HG02885 (cell line): ENCODE measurements around the gene PACSIN1.

Experiments used
- ATAC-seq: cut with Tn5 transposase; IDR thresholded peaks from one replicate; pipeline ENCODE4 v1.9.1; 2021; ENCODE audit warnings: mild to moderate bottlenecking; ENCODE audit not compliant: unreplicated experiment, poor library complexity

PACSIN1 gene

DNA sequence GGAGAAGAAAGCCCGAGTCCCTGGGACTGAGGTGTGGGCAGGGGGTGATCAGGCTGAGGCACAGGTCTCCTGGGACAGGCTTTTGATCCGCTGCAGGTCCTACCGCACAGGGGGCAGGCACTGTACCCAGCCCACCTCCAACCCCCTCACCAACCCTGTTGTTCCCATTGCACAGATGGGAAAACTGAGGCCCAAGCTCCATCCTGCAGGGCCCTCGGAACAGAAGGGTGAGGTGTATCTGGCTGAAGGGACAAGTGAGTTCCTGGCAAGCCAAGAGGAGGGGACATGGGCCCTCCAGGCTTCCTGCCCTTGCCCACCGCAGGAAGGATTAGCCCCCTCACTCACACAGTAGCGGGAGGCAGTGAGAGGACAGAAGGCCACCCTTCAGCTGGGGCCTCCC, 106.7 kb downstream of the PACSIN1 start:
- no peak for ATAC-seq

- ATAC-seq, result no peak
Measured at GRCh38 chr6:34573567-34574183, 107.8 kb downstream of the PACSIN1 start.

DNA sequence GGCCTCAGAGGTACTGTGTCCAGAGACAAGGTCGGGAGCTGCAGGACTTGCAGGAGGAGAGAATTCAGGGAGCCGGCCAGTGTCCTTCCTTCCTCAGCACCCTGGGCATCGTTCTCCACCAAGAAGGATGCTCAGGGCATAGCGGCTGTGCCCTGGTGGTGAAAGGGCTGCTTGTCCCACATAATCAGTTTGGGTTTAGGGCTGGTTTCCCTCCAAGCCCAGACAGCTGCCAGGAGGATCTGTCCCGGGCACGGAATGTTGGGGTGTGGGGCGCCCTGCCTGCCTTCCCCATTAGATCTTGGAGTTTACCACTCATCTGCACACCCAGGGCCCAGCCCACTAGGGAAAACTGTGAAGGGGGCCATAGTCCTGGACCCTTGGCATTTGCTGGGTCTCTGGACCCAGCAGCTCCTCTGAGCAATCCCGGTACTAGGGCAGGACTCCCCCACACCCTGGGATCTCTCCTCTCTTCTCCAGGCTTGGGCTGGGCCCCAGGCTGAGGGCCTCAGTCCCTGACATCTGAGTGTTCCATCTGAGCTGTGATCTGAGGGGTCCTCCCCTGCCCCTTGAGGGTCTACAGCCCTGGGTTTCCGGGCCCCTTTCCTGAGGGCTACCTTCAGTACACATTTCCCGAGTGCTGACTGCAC, 108.9 kb downstream of the PACSIN1 start:
- ATAC-seq, result no peak

- ATAC-seq, result no peak
Measured at GRCh38 chr6:34575326-34575725, 109.5 kb downstream of the PACSIN1 start.

DNA sequence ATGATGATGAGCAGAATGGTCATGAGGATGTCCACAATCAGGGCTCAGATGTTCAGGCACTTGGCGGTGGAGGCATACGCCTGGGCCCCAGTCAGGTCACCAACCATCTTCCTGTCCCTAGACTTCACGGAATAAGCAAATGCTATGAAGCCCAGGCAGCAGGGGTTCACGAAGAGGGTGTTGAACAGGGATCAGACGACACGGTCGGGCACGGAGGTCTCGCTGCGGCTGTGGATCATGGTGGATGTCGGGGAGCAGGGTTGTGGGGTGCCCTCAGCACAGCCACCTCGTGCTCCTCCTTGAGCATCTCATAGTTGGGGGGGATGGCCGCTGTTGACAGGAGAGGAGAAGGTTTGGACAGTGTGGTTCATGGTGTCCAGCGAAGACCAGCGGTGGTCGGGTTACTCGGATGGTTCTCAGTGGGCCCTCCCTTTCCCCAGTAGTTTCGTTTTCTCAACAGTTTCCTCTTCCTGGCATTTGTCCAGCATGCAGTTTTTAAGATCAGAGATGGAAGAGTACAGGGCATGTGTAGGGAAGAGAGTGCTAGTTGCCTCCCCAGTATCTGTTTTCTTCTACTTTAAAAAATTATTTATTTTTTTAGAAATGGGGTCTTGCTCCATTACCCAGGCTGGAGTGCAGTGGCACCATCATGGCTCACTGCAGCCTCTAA, 110.5 kb downstream of the PACSIN1 start:
- no peak for ATAC-seq

DNA sequence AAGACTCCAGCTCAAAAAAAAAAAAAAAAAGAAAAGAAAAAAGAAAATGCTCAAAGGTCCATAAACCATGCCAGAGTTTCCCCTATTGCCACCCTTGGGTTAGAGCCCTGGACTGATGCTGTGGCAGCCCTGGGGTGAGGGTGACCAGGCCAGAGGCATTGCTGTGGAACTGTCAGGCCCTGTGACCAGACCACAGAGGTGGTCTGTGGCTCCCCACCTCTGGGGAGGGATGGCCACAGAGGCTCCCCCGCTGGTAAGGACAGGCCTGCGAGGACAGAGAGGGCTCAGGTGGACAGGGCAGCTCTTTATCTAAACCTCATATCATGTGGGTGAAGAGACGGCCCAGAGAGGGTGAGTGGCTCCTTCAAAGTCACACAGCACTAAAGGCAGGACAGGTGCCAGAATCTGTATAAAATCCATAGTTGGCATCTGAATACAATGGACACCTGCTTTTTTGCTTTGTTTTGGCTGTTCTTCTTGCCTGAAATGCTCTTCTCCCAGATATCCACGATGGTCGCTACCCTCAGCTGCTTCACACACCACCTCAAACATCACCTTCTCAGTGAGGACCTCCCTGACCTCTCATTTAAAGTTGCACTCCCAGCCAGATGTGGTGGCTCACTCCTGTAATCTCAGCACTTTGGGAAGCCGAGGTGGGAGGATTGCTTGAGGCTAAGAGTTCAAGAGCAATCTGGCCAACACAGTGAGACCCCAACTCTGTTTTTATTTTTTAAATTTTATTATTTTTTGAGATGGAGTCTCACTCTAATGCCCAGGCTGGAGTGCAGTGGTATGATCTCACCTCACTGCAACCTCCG, 112.8 kb downstream of the PACSIN1 start:
- no peak for ATAC-seq

- ATAC-seq, result no peak
Measured at GRCh38 chr6:34580707-34581560, 115.1 kb downstream of the PACSIN1 start.

DNA sequence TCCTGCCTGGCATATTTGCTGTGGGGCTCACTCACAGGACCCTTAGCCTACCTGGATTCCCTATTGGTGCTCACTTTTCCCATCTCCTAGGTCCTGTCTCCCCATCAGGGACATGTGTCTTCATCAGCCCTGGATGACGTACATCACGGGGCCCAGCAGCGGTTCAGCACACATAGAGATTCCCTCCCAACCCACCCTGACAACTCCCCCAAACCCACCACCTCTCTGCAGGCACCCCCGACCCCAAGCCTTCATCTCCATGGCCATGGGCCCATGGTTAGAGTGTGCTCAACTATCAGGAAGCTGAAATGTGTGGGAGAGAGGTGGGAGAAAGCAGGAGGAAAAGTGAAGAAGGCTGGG, 115.7 kb downstream of the PACSIN1 start:
- ATAC-seq, result no peak

- ATAC-seq, result no peak
Measured at GRCh38 chr6:34583461-34583860, 117.6 kb downstream of the PACSIN1 start.

- no peak for ATAC-seq
Measured at GRCh38 chr6:34583861-34584604, 118.2 kb downstream of the PACSIN1 start.

DNA sequence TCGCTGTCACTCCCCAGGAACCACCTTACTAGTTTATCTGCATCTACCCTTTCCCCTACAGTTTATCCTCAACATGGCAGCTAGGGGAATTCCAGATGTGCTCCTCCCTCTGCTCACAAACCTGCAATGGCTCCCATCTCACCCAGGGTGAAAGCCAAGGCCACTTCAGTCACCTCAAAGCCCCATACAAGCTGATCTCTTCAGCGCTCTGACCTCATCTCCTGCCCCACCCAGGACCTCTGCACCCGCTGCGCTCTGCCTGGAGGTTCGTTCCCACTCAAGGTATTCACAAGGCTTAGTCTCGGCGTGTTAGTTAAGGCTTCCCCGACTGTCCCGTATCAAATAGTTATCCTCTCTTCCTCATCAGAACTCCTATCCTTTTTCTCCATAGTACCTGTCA, 118.8 kb downstream of the PACSIN1 start:
- ATAC-seq, result no peak
